Endothelial cell of umbilical vein (primary cell): ENCODE measurements around the gene TMEM138. TPM values are rescaled to one million over a fixed set of nuclear protein-coding genes. Genes with fewer than 3 reads are reported as not detected.

Experiments used
- BruUV-seq: library from RNA; stranded (reverse); fragments of 400-500 nt; replicated peaks from 2 replicates; lab custom pipeline; 2021; lab: Mats Ljungman, UMichigan
- CTCF ChIA-PET: fragments of 300-600, 350-600 bp; sonication (Branson Sonifier 250); formaldehyde crosslinking; loops from one replicate; lab custom pipeline; 2021; ENCODE audit warnings: antibody characterized with exemption, inconsistent platforms; lab: Charles Lee
- POLR2A ChIA-PET: fragments of 300-600, 350-600 bp; sonication (Branson Sonifier 250); formaldehyde crosslinking; loops from one replicate; lab custom pipeline; 2021; ENCODE audit warnings: antibody characterized with exemption, inconsistent platforms; lab: Charles Lee
- DNase-seq: peaks from one replicate; pipeline ENCODE4 v3.0.0-alpha.2; 2011; ENCODE audit warnings: low read depth, low spot score
- FAIRE-seq: peaks from 2 replicates; lab custom pipeline; 2011; peaks lifted over from hg19 to GRCh38; lab: Jason Lieb, UNC
- H2AFZ ChIP-seq: 2 replicates; pipeline ENCODE4 v1.6.0; 2012; ENCODE audit warnings: low read depth, low read length, control low read depth, inconsistent platforms
- H3K27ac ChIP-seq: 2 replicates; pipeline ENCODE4 v1.5.1; 2011; ENCODE audit warnings: low read depth, mild to moderate bottlenecking, control low read depth, low read length, moderate library complexity; ENCODE audit not compliant: insufficient read depth
- H3K27me3 ChIP-seq, 2 experiments: 2 replicates each; pipeline versions ENCODE4 v1.6.0 to v1.6.1; 2011; ENCODE audit warnings: low read length in 2 of 2, mixed read lengths in 1 of 2; ENCODE audit not compliant: control insufficient read depth in 2 of 2, insufficient read depth in 2 of 2
- H3K36me3 ChIP-seq, 2 experiments: 2 replicates in 1 of 2; 3 replicates in 1 of 2; pipeline ENCODE4 v1.5.1; 2011; ENCODE audit warnings: low read length in 2 of 2, mild to moderate bottlenecking in 1 of 2, moderate library complexity in 1 of 2; ENCODE audit not compliant: control insufficient read depth in 2 of 2, insufficient read depth in 2 of 2; ENCODE audit errors: extremely low read depth in 1 of 2
- H3K4me1 ChIP-seq: 3 replicates; pipeline ENCODE4 v1.5.1; 2011; ENCODE audit warnings: mild to moderate bottlenecking, low read length; ENCODE audit not compliant: control insufficient read depth, insufficient read depth; ENCODE audit errors: extremely low read depth
- H3K4me2 ChIP-seq: 2 replicates; pipeline ENCODE4 v1.6.1; 2011; ENCODE audit warnings: low read length, control low read depth, mixed read lengths; ENCODE audit not compliant: insufficient read depth
- H3K4me3 ChIP-seq, 3 experiments: fragments of 200-600 bp in 1 of 3; sonication (generic), shearing (Covaris generic) in 1 of 3; replicated peaks in 1 of 3; 2 replicates each; pipeline ENCODE4 v1.5.1; 2011 to 2016; ENCODE audit warnings: control low read depth in 3 of 3, low read length in 3 of 3, mild to moderate bottlenecking in 2 of 3, inconsistent platforms in 1 of 3, low read depth in 1 of 3, moderate library complexity in 1 of 3; ENCODE audit not compliant: insufficient read depth in 1 of 3
- H3K79me2 ChIP-seq: 2 replicates; pipeline ENCODE4 v1.6.0; 2012; ENCODE audit warnings: low read length, inconsistent platforms; ENCODE audit not compliant: control insufficient read depth, insufficient read depth
- H3K9ac ChIP-seq: replicated peaks from 2 replicates; pipeline ENCODE3; 2011; ENCODE audit warnings: low read length, control low read depth; ENCODE audit not compliant: insufficient read depth; ENCODE audit errors: extremely low read depth
- H3K9me1 ChIP-seq: replicated peaks from 3 replicates; pipeline ENCODE4 v1.6.0; 2011; ENCODE audit warnings: mild to moderate bottlenecking, low read length; ENCODE audit not compliant: control insufficient read depth, insufficient read depth; ENCODE audit errors: extremely low read depth
- H3K9me3 ChIP-seq: replicated peaks from 2 replicates; pipeline ENCODE4 v1.5.1; 2012; ENCODE audit warnings: low read length, inconsistent platforms; ENCODE audit not compliant: control insufficient read depth, insufficient read depth
- H4K20me1 ChIP-seq: replicated peaks from 2 replicates; pipeline ENCODE3; 2011; ENCODE audit warnings: mild to moderate bottlenecking, low read length; ENCODE audit not compliant: control insufficient read depth, insufficient read depth; ENCODE audit errors: extremely low read depth
- EZH2 ChIP-seq: IDR thresholded peaks from 2 replicates; pipeline ENCODE4 v1.6.1; 2012; ENCODE audit warnings: borderline replicate concordance, low read depth, mild to moderate bottlenecking, moderate library complexity, low read length, inconsistent platforms; ENCODE audit not compliant: severe bottlenecking
- FOS ChIP-seq: IDR thresholded peaks from 2 replicates; pipeline ENCODE4 v1.6.1; 2011; ENCODE audit warnings: mild to moderate bottlenecking, low read length, moderate library complexity, borderline replicate concordance; ENCODE audit not compliant: insufficient read depth
- GATA2 ChIP-seq: IDR thresholded peaks from 2 replicates; pipeline ENCODE4 v1.7.0; 2011; ENCODE audit warnings: low read depth, mild to moderate bottlenecking, moderate library complexity, mixed read lengths, low read length; ENCODE audit not compliant: insufficient read length, insufficient read depth
- JUN ChIP-seq: IDR thresholded peaks from 2 replicates; pipeline ENCODE4 v1.6.1; 2011; ENCODE audit warnings: borderline replicate concordance, low read depth; ENCODE audit not compliant: insufficient read length, insufficient read depth
- MAX ChIP-seq: IDR thresholded peaks from 2 replicates; pipeline ENCODE4 v1.6.1; 2011; ENCODE audit not compliant: insufficient read depth, insufficient read length
- MYC ChIP-seq: IDR thresholded peaks from one replicate; pipeline ENCODE4 v1.6.1; 2011; ENCODE audit warnings: mild to moderate bottlenecking, low read depth, low read length
- POLR2A ChIP-seq: IDR thresholded peaks from 2 replicates; pipeline ENCODE4 v1.6.1; 2012; ENCODE audit warnings: low read depth, mild to moderate bottlenecking, control low read depth, low read length
- POLR2AphosphoS5 ChIP-seq: IDR thresholded peaks from 2 replicates; pipeline ENCODE4 v1.6.1; 2012; ENCODE audit warnings: low read depth, mild to moderate bottlenecking, control low read depth, low read length, moderate library complexity; ENCODE audit not compliant: insufficient read depth
- dilution Hi-C: fragments of 300-500 bp; cut with MboI; formaldehyde crosslinking; loops from one replicate; pipeline ENCODE4 v1.15.0; 2019; ENCODE audit warnings: low sequenced_read_pairs; ENCODE audit not compliant: extremely low pct_ligation_motif_present
- intact Hi-C: fragments of 100-400 bp; cut with micrococcal nuclease; formaldehyde crosslinking; loops from one replicate; pipeline ENCODE4 v1.10.0; 2022
- polyA plus RNA-seq, 4 experiments: library from polyadenylated mRNA; depleted of rRNA in 3 of 4; stranded (reverse) in 3 of 4; unstranded in 1 of 4; fragments of >200 nt; gene quantifications; 2 replicates each; pipeline versions ENCODE4 v1.2.1 to v1.2.3, GENCODE V29; 2011 to 2012; ENCODE audit warnings: missing spikeins in 1 of 4
- total RNA-seq: library from RNA; stranded (reverse); gene quantifications from 2 replicates; pipeline ENCODE4 v1.2.3, GENCODE V29; 2021
- TF ChIP-seq, protein P1 (sequence below), 2 donors: IDR thresholded peaks; 1 replicate in 1 of 2; 2 replicates in 1 of 2; pipeline ENCODE4 v1.5.1; 2011; ENCODE audit warnings: low read length in 2 of 2, mild to moderate bottlenecking in 2 of 2, moderate library complexity in 2 of 2, control low read depth in 1 of 2, inconsistent platforms in 1 of 2, low read depth in 1 of 2; ENCODE audit not compliant: insufficient read depth in 1 of 2; ENCODE audit errors: extremely low read depth in 1 of 2

The TMEM138 gene
- total and polyA plus RNA-seq, 2 donors (not counting 3 experiments of a cell fraction or from before 2014, with no cell fraction given): 37.9 to 60.0 TPM

DNA sequence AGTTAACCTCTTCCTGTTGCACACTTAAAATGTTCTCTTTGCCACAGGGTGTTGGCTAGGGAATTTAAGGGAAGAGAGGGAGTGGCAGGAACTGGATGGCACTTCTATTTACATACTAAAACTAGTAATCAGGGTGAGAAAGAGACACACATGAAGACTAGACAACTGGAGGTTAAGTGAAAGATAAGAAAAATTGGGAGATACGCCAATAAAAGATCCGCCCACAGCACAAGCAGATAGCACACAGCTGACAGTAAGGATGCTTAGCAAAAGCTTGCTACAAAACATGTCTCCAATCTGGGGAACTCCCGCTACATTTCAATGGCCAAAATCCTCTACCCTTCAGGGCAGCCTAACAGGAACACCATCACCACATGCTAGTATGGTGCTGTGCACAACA, 54.8 kb downstream of the TMEM138 start:
- no peak for TF ChIP-seq EZH2
- TF ChIP-seq, protein P1, sequence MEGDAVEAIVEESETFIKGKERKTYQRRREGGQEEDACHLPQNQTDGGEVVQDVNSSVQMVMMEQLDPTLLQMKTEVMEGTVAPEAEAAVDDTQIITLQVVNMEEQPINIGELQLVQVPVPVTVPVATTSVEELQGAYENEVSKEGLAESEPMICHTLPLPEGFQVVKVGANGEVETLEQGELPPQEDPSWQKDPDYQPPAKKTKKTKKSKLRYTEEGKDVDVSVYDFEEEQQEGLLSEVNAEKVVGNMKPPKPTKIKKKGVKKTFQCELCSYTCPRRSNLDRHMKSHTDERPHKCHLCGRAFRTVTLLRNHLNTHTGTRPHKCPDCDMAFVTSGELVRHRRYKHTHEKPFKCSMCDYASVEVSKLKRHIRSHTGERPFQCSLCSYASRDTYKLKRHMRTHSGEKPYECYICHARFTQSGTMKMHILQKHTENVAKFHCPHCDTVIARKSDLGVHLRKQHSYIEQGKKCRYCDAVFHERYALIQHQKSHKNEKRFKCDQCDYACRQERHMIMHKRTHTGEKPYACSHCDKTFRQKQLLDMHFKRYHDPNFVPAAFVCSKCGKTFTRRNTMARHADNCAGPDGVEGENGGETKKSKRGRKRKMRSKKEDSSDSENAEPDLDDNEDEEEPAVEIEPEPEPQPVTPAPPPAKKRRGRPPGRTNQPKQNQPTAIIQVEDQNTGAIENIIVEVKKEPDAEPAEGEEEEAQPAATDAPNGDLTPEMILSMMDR (IDR thresholded peaks at IDR 0.05; ENCODE audit: extremely low read depth in 1 of 2, insufficient read depth in 1 of 2, low read depth in 1 of 2, low read length in 2 of 2): no peak
- no peak for TF ChIP-seq MAX
- TF ChIP-seq POLR2A: no peak
- no peak for TF ChIP-seq FOS
- no peak for TF ChIP-seq GATA2
- no peak for TF ChIP-seq MYC
- no peak for TF ChIP-seq JUN
- TF ChIP-seq POLR2AphosphoS5: no peak
- no peaks in the 10 kb centered on the region for H4K20me1 ChIP-seq
- no peaks in the 10 kb centered on the region for H3K9me1 ChIP-seq
- H3K4me1 ChIP-seq: peaks cover 12% of the 10 kb centered on the region
- DNase-seq (no peak), FAIRE-seq (no peak)
- H3K9ac ChIP-seq: no peak overlapping the region
- H3K36me3 ChIP-seq: peaks cover 48 to 50% of the 10 kb centered on the region in 2 experiments
- dilution Hi-C loops (no loop called here), intact Hi-C loops (no loop called here)
- H3K4me3 ChIP-seq: no peak overlapping the region
- no peak overlapping the region for H2AFZ ChIP-seq
- H3K27me3 ChIP-seq: no peaks in the 10 kb centered on the region
- no peaks in the 10 kb centered on the region for H3K9me3 ChIP-seq
- no peak overlapping the region for H3K27ac ChIP-seq
- H3K79me2 ChIP-seq: peaks cover 28% of the 10 kb centered on the region
- CTCF ChIA-PET: no interaction called here
- H3K4me2 ChIP-seq: no peak overlapping the region
- POLR2A ChIA-PET: no interaction called here
- BruUV-seq: no TSS peak
